ENCODE measurements around the gene EDC4. TPM values are rescaled to one million over a fixed set of nuclear protein-coding genes. Genes with fewer than 3 reads are reported as not detected.

EDC4 gene
- total RNA-seq, 4 donors from 2014 or later = 38.6 to 86.5 (median 56.7) TPM

DNA sequence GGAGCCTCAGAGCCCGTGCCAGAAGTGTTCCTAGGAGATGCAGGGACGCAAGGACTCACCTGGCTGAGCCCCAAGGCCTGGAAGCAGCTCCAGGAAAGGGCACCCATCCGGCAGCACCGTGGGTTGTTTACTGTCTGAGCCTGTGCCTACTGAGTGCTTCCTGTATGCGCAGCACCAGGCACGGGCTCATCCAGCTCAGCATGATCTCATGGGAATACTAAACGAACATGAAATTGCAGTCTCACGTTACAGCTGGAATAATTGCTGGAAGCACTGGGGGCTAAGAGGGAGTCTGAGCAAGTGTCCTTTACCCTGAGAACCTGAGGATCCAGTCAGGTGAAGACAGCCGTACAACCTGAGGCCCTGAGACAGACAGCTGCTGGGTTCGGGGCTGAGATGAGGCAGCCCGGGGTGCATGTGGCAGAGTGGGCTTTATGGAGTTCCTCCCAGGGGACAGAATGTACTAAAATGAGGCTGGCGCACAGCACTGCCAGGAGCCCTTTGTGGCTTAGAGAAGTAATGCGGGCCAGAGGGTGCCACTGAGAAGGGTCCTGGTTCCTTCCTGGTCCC is 53.4 kb downstream of the EDC4 start:
- WGBS, 2 donors = 34 to 58% methylated on average over 13 of the region's 13 CpGs
- TF ChIP-seq CTCF (IDR thresholded peaks at IDR 0.05) = no peak
- TF ChIP-seq POLR2A (IDR thresholded peaks at IDR 0.05) = no peak
- no peak overlapping the region for H3K4me3 ChIP-seq (ENCODE audit: low read depth, poor library complexity, severe bottlenecking)
- DNase-seq (ENCODE audit: low spot score in 2 of 2) = peak in 1 of 2 donors; percentile 86
- intact Hi-C loops (cut with DNase I; ENCODE audit: low total_unique reads) = loop anchor here (5.0 to 10.0 kb wide), 2 partner anchors 44 to 101 kb away; partner anchors contain the start of gene NRN1L

DNA sequence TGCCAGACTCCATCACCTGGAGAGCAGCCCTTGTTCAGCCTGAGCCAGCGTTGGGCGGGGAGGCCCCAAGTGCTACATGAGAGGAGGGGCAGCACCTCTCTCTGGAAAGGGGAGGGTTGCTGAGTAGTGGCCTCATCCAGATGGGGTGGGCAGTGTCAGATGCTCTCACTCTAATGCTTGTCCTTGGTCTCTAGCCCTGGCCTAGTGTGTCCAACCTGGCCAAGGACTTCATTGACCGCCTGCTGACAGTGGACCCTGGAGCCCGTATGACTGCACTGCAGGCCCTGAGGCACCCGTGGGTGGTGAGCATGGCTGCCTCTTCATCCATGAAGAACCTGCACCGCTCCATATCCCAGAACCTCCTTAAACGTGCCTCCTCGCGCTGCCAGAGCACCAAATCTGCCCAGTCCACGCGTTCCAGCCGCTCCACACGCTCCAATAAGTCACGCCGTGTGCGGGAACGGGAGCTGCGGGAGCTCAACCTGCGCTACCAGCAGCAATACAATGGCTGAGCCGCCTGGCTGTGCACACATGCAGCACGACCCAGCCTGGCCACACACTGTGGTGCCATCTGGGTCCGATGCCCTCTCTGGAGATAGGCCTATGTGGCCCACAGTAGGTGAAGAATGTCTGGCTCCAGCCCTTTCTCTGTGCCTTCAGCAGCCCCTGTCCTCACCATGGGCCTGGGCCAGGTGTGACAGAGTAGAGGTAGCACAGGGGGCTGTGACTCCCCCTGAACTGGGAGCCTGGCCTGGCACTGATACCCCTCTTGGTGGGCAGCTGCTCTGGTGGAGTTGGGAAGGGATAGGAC is 54.5 kb downstream of the EDC4 start:
- no peak for DNase-seq (ENCODE audit: low spot score in 2 of 2)
- H3K4me3 ChIP-seq (ENCODE audit: low read depth, poor library complexity, severe bottlenecking) = no peak overlapping the region
- TF ChIP-seq POLR2A (IDR thresholded peaks at IDR 0.05) (no peak), CTCF (IDR thresholded peaks at IDR 0.05) (no peak)
- intact Hi-C loops (cut with DNase I; ENCODE audit: low total_unique reads) = loop anchor here (5.0 to 10.0 kb wide), 2 partner anchors 45 to 103 kb away; partner anchors contain the start of gene NRN1L
- 87 to 91% methylated on average over 22 of the region's 22 CpGs for WGBS, 2 donors

DNA sequence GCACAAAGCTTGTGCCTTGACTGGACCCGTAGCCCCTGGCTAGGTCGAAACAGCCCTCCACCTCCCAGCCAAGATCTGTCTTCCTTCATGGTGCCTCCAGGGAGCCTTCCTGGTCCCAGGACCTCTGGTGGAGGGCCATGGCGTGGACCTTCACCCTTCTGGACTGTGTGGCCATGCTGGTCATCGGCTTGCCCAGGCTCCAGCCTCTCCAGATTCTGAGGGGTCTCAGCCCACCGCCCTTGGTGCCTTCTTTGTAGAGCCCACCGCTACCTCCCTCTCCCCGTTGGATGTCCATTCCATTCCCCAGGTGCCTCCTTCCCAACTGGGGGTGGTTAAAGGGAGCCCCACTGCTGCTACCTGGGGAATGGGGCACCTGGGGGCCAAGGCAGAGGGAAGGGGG is 55.3 kb downstream of the EDC4 start:
- 74 to 78% methylated on average over 7 of the region's 7 CpGs for WGBS, 2 donors
- DNase-seq (ENCODE audit: low spot score in 2 of 2) = no peak
- no peak for TF ChIP-seq CTCF (IDR thresholded peaks at IDR 0.05)
- no peak for TF ChIP-seq POLR2A (IDR thresholded peaks at IDR 0.05)
- no peak overlapping the region for H3K4me3 ChIP-seq (ENCODE audit: low read depth, poor library complexity, severe bottlenecking)
- intact Hi-C loops (cut with DNase I; ENCODE audit: low total_unique reads) = loop anchor here (5.0 to 10.0 kb wide), 2 partner anchors 46 to 103 kb away; partner anchors contain the start of gene NRN1L

- TF ChIP-seq CTCF (IDR thresholded peaks at IDR 0.05) (peak in 1 of 3 donors; percentile 85), POLR2A (IDR thresholded peaks at IDR 0.05) (no peak)
- WGBS, 2 donors = 45 to 47% methylated on average over 16 of the region's 16 CpGs
- intact Hi-C loops (cut with DNase I; ENCODE audit: low total_unique reads) = loop anchor here (5.0 to 10.0 kb wide), 2 partner anchors 46 to 104 kb away; partner anchors contain the start of gene NRN1L
- H3K4me3 ChIP-seq (ENCODE audit: low read depth, poor library complexity, severe bottlenecking) = no peak overlapping the region
- peak in 1 of 2 donors; percentile 92 for DNase-seq (ENCODE audit: low spot score in 2 of 2)
Observed at GRCh38 chr16:67928561-67929364, 55.9 kb downstream of the EDC4 start.

DNA sequence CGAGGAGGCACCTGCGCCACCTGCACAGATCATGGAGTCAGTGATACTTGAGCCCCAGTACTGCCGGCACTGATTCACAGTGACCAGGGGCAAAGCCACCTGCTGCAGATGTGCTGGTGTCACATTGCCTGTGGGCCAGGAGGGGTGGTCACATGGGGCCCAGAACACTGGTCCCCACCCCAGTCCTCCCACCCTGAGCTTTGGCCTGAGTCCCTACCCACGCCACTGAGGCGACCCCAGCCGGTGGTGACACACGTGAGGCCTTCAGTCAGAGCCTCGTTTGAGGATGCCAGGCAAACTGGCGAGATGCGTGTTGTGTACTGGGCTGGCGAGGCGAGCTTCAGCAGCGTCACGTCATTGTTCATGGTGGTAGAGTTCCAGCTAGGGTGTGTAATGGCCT is 57.3 kb downstream of the EDC4 start:
- WGBS, 2 donors = 90 to 92% methylated on average over 14 of the region's 14 CpGs
- TF ChIP-seq POLR2A (IDR thresholded peaks at IDR 0.05) (no peak), CTCF (IDR thresholded peaks at IDR 0.05) (no peak)
- intact Hi-C loops (cut with DNase I; ENCODE audit: low total_unique reads) = no loop called here

More for the DNA sequence above, 57.3 kb downstream of the EDC4 start:
- H3K4me3 ChIP-seq (ENCODE audit: low read depth, poor library complexity, severe bottlenecking) = no peak overlapping the region
- DNase-seq (ENCODE audit: low spot score in 2 of 2) = no peak
